Measurements from ENCODE around the gene ACVR1B. TPM values are rescaled to one million over a fixed set of nuclear protein-coding genes. Genes with fewer than 3 reads are reported as not detected.
A peak's percentile ranks its signal among the peaks of the same experiment; 100 is the strongest.

Gene ACVR1B
- total RNA-seq, 2 experiments from 2014 or later: 7.5 to 8.6 TPM

GRCh38 chr12:51953864-51954263 lies 2.4 kb downstream of the ACVR1B start:
- DNase-seq: no peak
- TF ChIP-seq CTCF (IDR thresholded peaks at IDR 0.05): no peak
- ATAC-seq: no peak
- H3K27ac Mint-ChIP-seq: no peak overlapping the region
- intact Hi-C loops (cut with micrococcal nuclease): no loop called here
- H3K27me3 Mint-ChIP-seq: peaks cover 8% of the 10 kb centered on the region
- CTCF ChIA-PET: interaction anchor here (2.4 to 5.7 kb wide), 3 partner anchors 17 to 71 kb away, joined by 12 to 29 read pairs (median 15); no protein-coding TSS in a partner anchor
- H3K4me1 Mint-ChIP-seq (ENCODE audit: low read depth): peaks cover 38% of the 10 kb centered on the region
- peaks cover 2% of the 10 kb centered on the region for H3K36me3 Mint-ChIP-seq (ENCODE audit: low read depth)
- POLR2A ChIA-PET: interaction anchor here (2.3 kb wide), 1 partner anchor 12 kb away, joined by 8 read pairs; no protein-coding TSS in a partner anchor
- no peaks in the 10 kb centered on the region for H3K9me3 Mint-ChIP-seq
- H3K4me3 Mint-ChIP-seq: peak overlapping the region; percentile 75

- peak overlapping the region; percentile 44 for H3K27ac Mint-ChIP-seq
- H3K4me3 Mint-ChIP-seq: no peak overlapping the region
- ChIA-PET POLR2A (interaction anchor here (0.9 to 2.3 kb wide), 4 partner anchors 11 to 83 kb away, joined by 3 to 8 read pairs (median 3); no protein-coding TSS in a partner anchor), CTCF (interaction anchor here (1.0 to 5.7 kb wide), 7 partner anchors 13 to 70 kb away, joined by 3 to 29 read pairs (median 4); no protein-coding TSS in a partner anchor)
- peaks cover 5% of the 10 kb centered on the region for H3K27me3 Mint-ChIP-seq
- DNase-seq (no peak), ATAC-seq (no peak)
- H3K9me3 Mint-ChIP-seq: no peaks in the 10 kb centered on the region
- H3K4me1 Mint-ChIP-seq (ENCODE audit: low read depth): peaks cover 40% of the 10 kb centered on the region
- H3K36me3 Mint-ChIP-seq (ENCODE audit: low read depth): peaks cover 4% of the 10 kb centered on the region
- intact Hi-C loops (cut with micrococcal nuclease): no loop called here
- no peak for TF ChIP-seq CTCF (IDR thresholded peaks at IDR 0.05)
Measured at GRCh38 chr12:51954561-51955361, 3.3 kb downstream of the ACVR1B start.

GRCh38 chr12:51955702-51956101 lies 4.2 kb downstream of the ACVR1B start:
- no peak for TF ChIP-seq CTCF (IDR thresholded peaks at IDR 0.05)
- H3K4me1 Mint-ChIP-seq (ENCODE audit: low read depth): peaks cover 41% of the 10 kb centered on the region
- no peak overlapping the region for H3K27ac Mint-ChIP-seq
- H3K4me3 Mint-ChIP-seq: no peak overlapping the region
- DNase-seq (no peak), ATAC-seq (no peak)
- intact Hi-C loops (cut with micrococcal nuclease): no loop called here
- no peaks in the 10 kb centered on the region for H3K27me3 Mint-ChIP-seq
- ChIA-PET CTCF (interaction anchor here (1.0 to 5.7 kb wide), 7 partner anchors 12 to 69 kb away, joined by 3 to 29 read pairs (median 4); no protein-coding TSS in a partner anchor), POLR2A (interaction anchor here (0.8 to 2.3 kb wide), 4 partner anchors 10 to 686 kb away, joined by 3 to 8 read pairs (median 3); no protein-coding TSS in a partner anchor)
- H3K9me3 Mint-ChIP-seq: no peaks in the 10 kb centered on the region
- H3K36me3 Mint-ChIP-seq (ENCODE audit: low read depth): peaks cover 4% of the 10 kb centered on the region

GRCh38 chr12:51958542-51958941 lies 7.0 kb downstream of the ACVR1B start:
- Mint-ChIP-seq H3K27ac (no peak overlapping the region), H3K4me1 (ENCODE audit: low read depth) (peaks cover 49% of the 10 kb centered on the region), H3K36me3 (ENCODE audit: low read depth) (peaks cover 7% of the 10 kb centered on the region), H3K4me3 (no peak overlapping the region), H3K9me3 (no peaks in the 10 kb centered on the region), H3K27me3 (no peaks in the 10 kb centered on the region)
- no peak for TF ChIP-seq CTCF (IDR thresholded peaks at IDR 0.05)
- DNase-seq (no peak), ATAC-seq (no peak)
- intact Hi-C loops (cut with micrococcal nuclease): no loop called here
- ChIA-PET CTCF (interaction anchor here (1.0 to 5.7 kb wide), 3 partner anchors 8 to 16 kb away, joined by 3 to 29 read pairs (median 5); no protein-coding TSS in a partner anchor), POLR2A (interaction anchor here (0.5 kb wide), 1 partner anchor 12 kb away, joined by 3 read pairs; no protein-coding TSS in a partner anchor)

GRCh38 chr12:51959211-51959610 lies 7.7 kb downstream of the ACVR1B start:
- ChIA-PET CTCF (interaction anchor here (1.0 to 5.7 kb wide), 4 partner anchors 9 to 22 kb away, joined by 3 to 29 read pairs (median 4); no protein-coding TSS in a partner anchor), POLR2A (no interaction called here)
- Mint-ChIP-seq H3K36me3 (ENCODE audit: low read depth) (peaks cover 7% of the 10 kb centered on the region), H3K4me1 (ENCODE audit: low read depth) (peaks cover 42% of the 10 kb centered on the region), H3K27me3 (no peaks in the 10 kb centered on the region), H3K4me3 (no peak overlapping the region), H3K27ac (no peak overlapping the region), H3K9me3 (no peaks in the 10 kb centered on the region)
- no peak for DNase-seq
- no peak for ATAC-seq
- intact Hi-C loops (cut with micrococcal nuclease): no loop called here
- TF ChIP-seq CTCF (IDR thresholded peaks at IDR 0.05): no peak

Data from activated CD8-positive, alpha-beta T cell treated with anti-CD3 and anti-CD28 coated beads for 36 hours (primary cell).